Measurements from ENCODE around the gene PRKCB.
A peak's percentile ranks its signal among the peaks of the same experiment; 100 is the strongest.

PRKCB gene

GRCh38 chr16:23795378-23795777 is 40.4 kb upstream of the PRKCB start:
- H2AFZ ChIP-seq (ENCODE audit: low read length), result no peak overlapping the region
- no peaks in the 10 kb centered on the region for H3K9me3 ChIP-seq (ENCODE audit: insufficient read depth, low read depth, low read length)
- H3K4me1 ChIP-seq (ENCODE audit: insufficient read depth, low read length, poor library complexity, severe bottlenecking), result no peaks in the 10 kb centered on the region
- no peaks in the 10 kb centered on the region for H3K27me3 ChIP-seq (ENCODE audit: insufficient read depth, low read length, poor library complexity, severe bottlenecking)
- H3K4me2 ChIP-seq (ENCODE audit: low read depth, low read length, poor library complexity, severe bottlenecking), result no peak overlapping the region
- TF ChIP-seq CTCF (conservative IDR thresholded peaks at IDR 0.05; ENCODE audit: low read length) (no peak), EZH2phosphoT487 (IDR thresholded peaks at IDR 0.05; ENCODE audit: borderline replicate concordance) (no peak)
- no peak overlapping the region for H3K4me3 ChIP-seq (ENCODE audit: low read length, poor library complexity, severe bottlenecking)
- H4K20me1 ChIP-seq (ENCODE audit: insufficient read depth, low read length, poor library complexity, severe bottlenecking), result no peaks in the 10 kb centered on the region
- no peaks in the 10 kb centered on the region for H3K79me2 ChIP-seq (ENCODE audit: insufficient read depth, low read length)
- no peaks in the 10 kb centered on the region for H3K36me3 ChIP-seq (ENCODE audit: insufficient read depth, low read length)
- no peaks in the 10 kb centered on the region for H3K9me2 ChIP-seq (replicated peaks; ENCODE audit: low read depth, low read length)
- H3K9ac ChIP-seq (ENCODE audit: low read depth, low read length, poor library complexity, severe bottlenecking), result no peak overlapping the region
- H3F3A ChIP-seq (ENCODE audit: low read depth), result no peaks in the 10 kb centered on the region

- no peak overlapping the region for H3K9ac ChIP-seq (ENCODE audit: low read depth, low read length, poor library complexity, severe bottlenecking)
- H3K4me3 ChIP-seq (ENCODE audit: low read length, poor library complexity, severe bottlenecking), result no peak overlapping the region
- TF ChIP-seq EZH2phosphoT487 (IDR thresholded peaks at IDR 0.05; ENCODE audit: borderline replicate concordance) (no peak), CTCF (conservative IDR thresholded peaks at IDR 0.05; ENCODE audit: low read length) (no peak)
- H3K4me2 ChIP-seq (ENCODE audit: low read depth, low read length, poor library complexity, severe bottlenecking), result no peak overlapping the region
- H4K20me1 ChIP-seq (ENCODE audit: insufficient read depth, low read length, poor library complexity, severe bottlenecking), result no peaks in the 10 kb centered on the region
- no peaks in the 10 kb centered on the region for H3K9me3 ChIP-seq (ENCODE audit: insufficient read depth, low read depth, low read length)
- no peak overlapping the region for H2AFZ ChIP-seq (ENCODE audit: low read length)
- H3K27me3 ChIP-seq (ENCODE audit: insufficient read depth, low read length, poor library complexity, severe bottlenecking), result no peaks in the 10 kb centered on the region
- no peaks in the 10 kb centered on the region for H3K4me1 ChIP-seq (ENCODE audit: insufficient read depth, low read length, poor library complexity, severe bottlenecking)
- no peaks in the 10 kb centered on the region for H3K9me2 ChIP-seq (replicated peaks; ENCODE audit: low read depth, low read length)
- no peaks in the 10 kb centered on the region for H3K36me3 ChIP-seq (ENCODE audit: insufficient read depth, low read length)
- no peaks in the 10 kb centered on the region for H3K79me2 ChIP-seq (ENCODE audit: insufficient read depth, low read length)
- no peaks in the 10 kb centered on the region for H3F3A ChIP-seq (ENCODE audit: low read depth)
Observed at GRCh38 chr16:23796941-23797340, 38.8 kb upstream of the PRKCB start.

GRCh38 chr16:23801378-23801777 is 34.4 kb upstream of the PRKCB start:
- H3K9ac ChIP-seq (ENCODE audit: low read depth, low read length, poor library complexity, severe bottlenecking), result no peak overlapping the region
- no peaks in the 10 kb centered on the region for H3K27me3 ChIP-seq (ENCODE audit: insufficient read depth, low read length, poor library complexity, severe bottlenecking)
- H3F3A ChIP-seq (ENCODE audit: low read depth), result no peaks in the 10 kb centered on the region
- no peaks in the 10 kb centered on the region for H3K9me3 ChIP-seq (ENCODE audit: insufficient read depth, low read depth, low read length)
- no peak overlapping the region for H2AFZ ChIP-seq (ENCODE audit: low read length)
- peaks cover 5% of the 10 kb centered on the region for H3K4me1 ChIP-seq (ENCODE audit: insufficient read depth, low read length, poor library complexity, severe bottlenecking)
- H3K36me3 ChIP-seq (ENCODE audit: insufficient read depth, low read length), result no peaks in the 10 kb centered on the region
- H3K4me2 ChIP-seq (ENCODE audit: low read depth, low read length, poor library complexity, severe bottlenecking), result no peak overlapping the region
- no peaks in the 10 kb centered on the region for H3K9me2 ChIP-seq (replicated peaks; ENCODE audit: low read depth, low read length)
- no peaks in the 10 kb centered on the region for H4K20me1 ChIP-seq (ENCODE audit: insufficient read depth, low read length, poor library complexity, severe bottlenecking)
- H3K79me2 ChIP-seq (ENCODE audit: insufficient read depth, low read length), result no peaks in the 10 kb centered on the region
- H3K4me3 ChIP-seq (ENCODE audit: low read length, poor library complexity, severe bottlenecking), result no peak overlapping the region
- TF ChIP-seq CTCF (conservative IDR thresholded peaks at IDR 0.05; ENCODE audit: low read length), result peak; percentile 72
- no peak for TF ChIP-seq EZH2phosphoT487 (IDR thresholded peaks at IDR 0.05; ENCODE audit: borderline replicate concordance)
